GM21381 (cell line): ENCODE data around the gene GALNS.
"Not testable (repeated sequence)": the region's sequence is repeated elsewhere in the genome, so short reads cannot be mapped to it uniquely, and the experiment has no call there.

Source experiments
- ATAC-seq: cut with Tn5 transposase; IDR thresholded peaks from one replicate; pipeline ENCODE4 v1.9.1; 2021; ENCODE audit warnings: mild to moderate bottlenecking, moderate library complexity; ENCODE audit not compliant: unreplicated experiment

The GALNS gene

GRCh38 chr16:88839745-88840599, 16.8 kb downstream of the GALNS start:
- no peak for ATAC-seq

GRCh38 chr16:88839026-88839529, 17.7 kb downstream of the GALNS start:
- ATAC-seq, result no peak

- no peak for ATAC-seq
These were observed 18.2 kb downstream of the GALNS start for GRCh38 chr16:88838566-88838965.

GRCh38 chr16:88837806-88838205, 18.9 kb downstream of the GALNS start:
- no peak for ATAC-seq

GRCh38 chr16:88836791-88837190, 20.0 kb downstream of the GALNS start:
- no peak for ATAC-seq

GRCh38 chr16:88835818-88836217, 20.9 kb downstream of the GALNS start:
- no peak for ATAC-seq

GRCh38 chr16:88835383-88835782, 21.4 kb downstream of the GALNS start:
- no peak for ATAC-seq

- no peak for ATAC-seq
These were observed 22.1 kb downstream of the GALNS start for GRCh38 chr16:88834670-88835069.

- no peak for ATAC-seq
These were observed 23.7 kb downstream of the GALNS start for GRCh38 chr16:88833086-88833485.

- ATAC-seq, result no peak
These were observed 24.9 kb downstream of the GALNS start for GRCh38 chr16:88831838-88832237.

GRCh38 chr16:88830783-88831182, 26.0 kb downstream of the GALNS start:
- no peak for ATAC-seq

- ATAC-seq, result no peak
These were observed 26.5 kb downstream of the GALNS start for GRCh38 chr16:88830258-88830657.

GRCh38 chr16:88828711-88829110, 28.0 kb downstream of the GALNS start:
- ATAC-seq, result no peak

- ATAC-seq, result no peak
These were observed 29.0 kb downstream of the GALNS start for GRCh38 chr16:88827727-88828126.

- ATAC-seq, result no peak
These were observed 30.5 kb downstream of the GALNS start for GRCh38 chr16:88826070-88826840.

GRCh38 chr16:88825146-88825545, 31.6 kb downstream of the GALNS start:
- ATAC-seq, result no peak

GRCh38 chr16:88824256-88825077, 32.3 kb downstream of the GALNS start:
- ATAC-seq, result no peak

GRCh38 chr16:88823646-88824045, 33.1 kb downstream of the GALNS start:
- not testable (repeated sequence) for ATAC-seq

GRCh38 chr16:88822281-88823040, 34.3 kb downstream of the GALNS start:
- no peak for ATAC-seq

GRCh38 chr16:88821168-88821850, 35.4 kb downstream of the GALNS start:
- no peak for ATAC-seq
